Gastroesophageal sphincter (tissue), 4 donors: Measurements from ENCODE around the gene CYP1B1. TPM values are rescaled to one million over a fixed set of nuclear protein-coding genes. Genes with fewer than 3 reads are reported as not detected.

Experiments used
- ATAC-seq: fragments of 150-250 bp; one replicate; pipeline ENCODE4 v1.9.1; 2016; ENCODE audit warnings: mild to moderate bottlenecking, moderate library complexity
- H3K27ac ChIP-seq, 4 donors: fragments of 200-600 bp; sonication (generic) in 3 of 4; 1 replicate in 3 of 4; 2 replicates in 1 of 4; pipeline ENCODE4 v1.5.1; 2016 to 2019
- H3K27me3 ChIP-seq: fragments of 200-600 bp; sonication (generic); one replicate; pipeline ENCODE4 v1.5.1; 2019
- H3K36me3 ChIP-seq, 2 donors: fragments of 200-600 bp; sonication (generic); one replicate each; pipeline ENCODE4 v1.5.1; 2019; ENCODE audit warnings: control low read depth in 1 of 2
- H3K4me1 ChIP-seq, 3 donors: fragments of 200-600 bp; sonication (generic); 1 replicate in 2 of 3; 2 replicates in 1 of 3; pipeline ENCODE4 v1.5.1; 2016 to 2019; ENCODE audit warnings: control low read depth in 2 of 3
- H3K4me3 ChIP-seq, 2 donors: fragments of 200-600 bp; sonication (generic); one replicate each; pipeline ENCODE4 v1.5.1; 2019; ENCODE audit warnings: mild to moderate bottlenecking in 1 of 2, moderate library complexity in 1 of 2
- H3K9me3 ChIP-seq, 3 donors: fragments of 200-600 bp; sonication (generic); one replicate each; pipeline ENCODE4 v1.5.1; 2017 to 2019; ENCODE audit warnings: control low read depth in 2 of 3
- CTCF ChIP-seq, 4 experiments: fragments of 200-600 bp in 2 of 4; fragments of 450-650 bp in 2 of 4; sonication (generic) in 1 of 4; IDR thresholded peaks; one replicate each; pipeline ENCODE4 v1.5.1; 2017 to 2019; ENCODE audit warnings: antibody characterized with exemption in 4 of 4, mild to moderate bottlenecking in 2 of 4, moderate library complexity in 2 of 4
- EP300 ChIP-seq: sonication (generic); formaldehyde crosslinking; IDR thresholded peaks from one replicate; pipeline ENCODE4 v1.6.1; 2017; ENCODE audit warnings: antibody characterized with exemption, mild to moderate bottlenecking
- POLR2A ChIP-seq, 2 donors: fragments of 450-650 bp; IDR thresholded peaks; one replicate each; pipeline ENCODE4 v1.6.1; 2017; ENCODE audit warnings: antibody characterized with exemption in 2 of 2, mild to moderate bottlenecking in 2 of 2, moderate library complexity in 1 of 2
- POLR2AphosphoS5 ChIP-seq: sonication (generic); formaldehyde crosslinking; IDR thresholded peaks from one replicate; pipeline ENCODE4 v1.6.1; 2017; ENCODE audit warnings: antibody characterized with exemption
- WGBS, 2 donors: methylation state at CpG; one replicate each; pipeline ENCODE4 v1.1.5; 2018; ENCODE audit warnings: low coverage in 1 of 2; 5-methylcytosine and 5-hydroxymethylcytosine counted together
- total RNA-seq, 4 donors: library from RNA; depleted of rRNA; stranded (reverse); fragments of >200 nt; gene quantifications; one replicate each; pipeline ENCODE4 v1.1.0, GENCODE V29; 2016

Gene CYP1B1
- total RNA-seq, 4 donors from 2014 or later, result 19.5 to 156 (median 35.6) TPM

DNA sequence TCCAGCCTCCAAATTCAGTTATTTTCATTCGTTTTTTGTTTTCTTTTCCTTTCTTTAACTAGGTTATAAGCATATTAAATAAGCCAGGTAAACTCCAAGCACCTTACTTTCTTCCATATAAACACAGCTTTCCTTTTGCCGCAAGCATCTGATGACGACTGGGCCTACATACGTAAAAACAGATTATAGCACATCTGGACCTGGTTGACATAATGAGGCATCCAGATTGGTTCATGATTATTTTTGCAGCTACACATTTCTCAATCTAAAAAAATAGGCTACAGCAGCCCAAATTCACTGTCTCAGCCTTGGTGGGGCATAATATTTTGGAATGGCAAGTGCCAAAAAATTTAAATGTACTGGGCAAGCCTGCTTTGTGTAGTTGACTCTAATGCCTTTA is 7.7 kb downstream of the CYP1B1 start:
- no peak for ATAC-seq
- Histone ChIP-seq H3K9me3 (no peaks in the 10 kb centered on the region), H3K4me3 (no peak overlapping the region), H3K27me3 (peaks cover 8% of the 10 kb centered on the region), H3K36me3 (no peaks in the 10 kb centered on the region), H3K4me1 (peaks cover 0 to 4% (median 2%) of the 10 kb centered on the region in 3 donors), H3K27ac (no peak overlapping the region)
- WGBS, 2 donors, result 81 to 92% methylated on average over 4 of the region's 4 CpGs
- no peak for TF ChIP-seq CTCF (IDR thresholded peaks at IDR 0.05)
- TF ChIP-seq POLR2AphosphoS5, result no peak
- TF ChIP-seq POLR2A (IDR thresholded peaks at IDR 0.05), result no peak
- TF ChIP-seq EP300, result no peak

DNA sequence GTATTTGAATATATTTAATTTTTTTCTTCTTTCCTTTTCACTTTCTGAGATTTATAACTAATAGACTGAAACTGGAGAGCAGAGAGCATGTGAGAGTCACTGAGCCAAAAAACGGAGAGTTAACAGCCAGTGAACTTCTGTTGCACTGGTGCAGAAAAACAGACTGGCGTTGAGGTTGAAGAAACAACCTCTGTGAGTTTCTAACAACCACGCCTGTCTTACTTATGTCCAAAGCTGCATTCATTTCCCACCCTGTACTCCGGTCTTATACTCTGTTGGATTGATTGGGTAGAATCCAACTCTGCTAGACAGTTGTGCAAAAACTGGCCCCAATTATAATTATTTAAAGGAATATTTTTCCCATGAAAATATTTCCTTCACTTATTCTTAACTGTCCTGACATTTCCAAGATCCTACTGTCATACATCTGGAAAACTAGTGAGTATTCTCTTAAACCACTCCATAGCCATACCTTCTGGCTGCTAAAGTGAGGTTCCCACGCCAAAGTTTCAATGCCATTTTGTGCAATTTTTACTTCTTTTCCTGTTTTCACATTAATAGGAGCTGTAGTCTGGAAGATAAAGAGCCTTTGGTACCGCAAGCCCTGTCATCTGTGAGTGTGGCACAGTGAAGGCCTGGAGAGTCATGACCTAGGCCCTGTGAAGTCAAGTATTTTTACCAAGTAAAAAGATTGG is 9.4 kb downstream of the CYP1B1 start:
- 54 to 66% methylated on average over 3 to 6 of the region's 6 CpGs for WGBS, 2 donors
- no peak for ATAC-seq
- no peak overlapping the region for H3K4me3 ChIP-seq

DNA sequence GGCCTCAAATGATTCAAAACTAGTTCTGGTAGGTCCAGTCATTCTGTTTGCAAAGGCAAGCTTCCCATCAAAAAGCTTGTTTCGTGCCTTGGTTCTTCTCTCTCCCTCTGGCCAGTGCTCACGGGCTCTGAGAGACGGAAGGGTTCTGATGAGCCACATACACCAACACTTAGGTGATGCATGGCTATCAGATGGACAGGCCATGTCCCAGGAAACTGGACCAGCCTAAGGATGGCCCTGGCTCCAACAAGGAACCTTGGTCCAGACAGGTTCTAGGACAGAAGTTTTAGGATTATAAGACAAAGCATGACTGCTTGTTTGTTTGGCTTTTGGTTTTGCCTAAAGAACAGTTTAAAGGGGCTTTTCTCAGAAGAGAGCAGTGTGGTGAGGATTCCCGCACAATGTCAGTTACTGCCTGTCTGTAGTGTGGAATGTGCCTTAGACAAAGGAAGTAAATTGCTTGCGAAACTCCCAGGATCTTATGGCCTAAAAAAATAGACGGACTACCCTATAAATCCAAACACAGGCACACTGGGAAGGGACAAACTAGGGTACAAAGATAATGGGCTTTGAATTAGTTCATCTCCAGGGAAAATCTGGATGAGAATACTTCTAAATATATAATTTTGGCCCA is 10.3 kb downstream of the CYP1B1 start:
- ATAC-seq, result no peak
- no peaks in the 10 kb centered on the region for H3K36me3 ChIP-seq
- H3K9me3 ChIP-seq, result no peaks in the 10 kb centered on the region
- 67 to 92% methylated on average over 5 to 6 of the region's 6 CpGs for WGBS, 2 donors
- no peak overlapping the region for H3K4me3 ChIP-seq
- H3K4me1 ChIP-seq, result peaks cover 0 to 4% (median 0%) of the 10 kb centered on the region in 3 donors
- H3K27ac ChIP-seq, result no peak overlapping the region
- TF ChIP-seq POLR2A (IDR thresholded peaks at IDR 0.05), result no peak
- no peak for TF ChIP-seq CTCF (IDR thresholded peaks at IDR 0.05)
- TF ChIP-seq EP300, result no peak
- no peak for TF ChIP-seq POLR2AphosphoS5
- H3K27me3 ChIP-seq, result no peaks in the 10 kb centered on the region

More for the DNA sequence above, 9.4 kb downstream of the CYP1B1 start:
- TF ChIP-seq CTCF (IDR thresholded peaks at IDR 0.05) (no peak), EP300 (no peak), POLR2A (IDR thresholded peaks at IDR 0.05) (no peak), POLR2AphosphoS5 (no peak)
- Histone ChIP-seq H3K9me3 (no peaks in the 10 kb centered on the region), H3K27ac (no peak overlapping the region), H3K27me3 (no peaks in the 10 kb centered on the region), H3K36me3 (no peaks in the 10 kb centered on the region), H3K4me1 (peaks cover 0 to 4% (median 0%) of the 10 kb centered on the region in 3 donors)

GRCh38 chr2:38064801-38065501 is 11.0 kb downstream of the CYP1B1 start:
- Histone ChIP-seq H3K36me3 (no peaks in the 10 kb centered on the region), H3K27ac (no peak overlapping the region), H3K27me3 (no peaks in the 10 kb centered on the region), H3K4me1 (peaks cover 0 to 4% (median 0%) of the 10 kb centered on the region in 3 donors), H3K9me3 (no peaks in the 10 kb centered on the region), H3K4me3 (no peak overlapping the region)
- WGBS, 2 donors, result 84 to 100% methylated on average over 2 to 5 of the region's 5 CpGs
- ATAC-seq, result no peak
- TF ChIP-seq POLR2AphosphoS5 (no peak), CTCF (IDR thresholded peaks at IDR 0.05) (no peak), POLR2A (IDR thresholded peaks at IDR 0.05) (no peak)
